Measurements from ENCODE around the gene TRABD2B.

Gene TRABD2B

DNA sequence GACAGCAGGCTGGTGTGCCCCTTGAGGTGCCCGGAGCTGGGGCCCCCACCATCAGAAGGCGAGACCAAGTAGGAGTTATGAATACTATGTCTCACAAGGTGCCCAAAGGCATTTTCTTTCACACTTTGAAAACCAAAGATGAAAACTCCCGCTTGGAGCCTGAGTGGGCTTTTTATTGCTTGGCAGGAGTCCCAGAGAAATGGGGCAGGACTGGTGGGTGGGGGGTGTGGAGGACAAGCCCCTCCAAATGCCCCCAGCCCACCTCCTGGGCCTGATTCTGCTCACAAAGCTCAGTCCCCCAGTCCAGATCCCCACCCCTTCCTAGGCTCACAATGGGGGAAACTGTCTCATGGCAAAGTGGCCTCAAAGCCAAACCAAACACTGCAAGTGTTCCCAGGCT, 227.9 kb downstream of the TRABD2B start:
- no peak for DNase-seq

DNA sequence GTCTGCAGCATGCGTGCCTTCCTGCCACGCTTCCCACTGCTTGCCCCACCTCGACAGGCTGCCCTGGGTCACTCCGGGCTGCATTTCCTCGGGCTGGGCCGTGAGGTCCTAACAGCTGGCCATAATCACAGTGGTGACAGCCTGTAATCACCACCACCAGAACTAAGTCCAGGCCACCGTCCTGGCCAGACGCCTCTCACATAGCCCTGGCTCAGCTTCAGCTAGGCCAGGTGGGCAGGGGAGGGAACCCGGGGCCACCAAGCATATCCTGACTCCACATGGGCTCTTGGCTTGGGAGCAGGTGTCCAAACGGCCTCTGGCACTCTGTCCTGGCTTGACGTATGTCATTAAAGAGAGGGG, 229.5 kb downstream of the TRABD2B start:
- DNase-seq, result no peak

DNA sequence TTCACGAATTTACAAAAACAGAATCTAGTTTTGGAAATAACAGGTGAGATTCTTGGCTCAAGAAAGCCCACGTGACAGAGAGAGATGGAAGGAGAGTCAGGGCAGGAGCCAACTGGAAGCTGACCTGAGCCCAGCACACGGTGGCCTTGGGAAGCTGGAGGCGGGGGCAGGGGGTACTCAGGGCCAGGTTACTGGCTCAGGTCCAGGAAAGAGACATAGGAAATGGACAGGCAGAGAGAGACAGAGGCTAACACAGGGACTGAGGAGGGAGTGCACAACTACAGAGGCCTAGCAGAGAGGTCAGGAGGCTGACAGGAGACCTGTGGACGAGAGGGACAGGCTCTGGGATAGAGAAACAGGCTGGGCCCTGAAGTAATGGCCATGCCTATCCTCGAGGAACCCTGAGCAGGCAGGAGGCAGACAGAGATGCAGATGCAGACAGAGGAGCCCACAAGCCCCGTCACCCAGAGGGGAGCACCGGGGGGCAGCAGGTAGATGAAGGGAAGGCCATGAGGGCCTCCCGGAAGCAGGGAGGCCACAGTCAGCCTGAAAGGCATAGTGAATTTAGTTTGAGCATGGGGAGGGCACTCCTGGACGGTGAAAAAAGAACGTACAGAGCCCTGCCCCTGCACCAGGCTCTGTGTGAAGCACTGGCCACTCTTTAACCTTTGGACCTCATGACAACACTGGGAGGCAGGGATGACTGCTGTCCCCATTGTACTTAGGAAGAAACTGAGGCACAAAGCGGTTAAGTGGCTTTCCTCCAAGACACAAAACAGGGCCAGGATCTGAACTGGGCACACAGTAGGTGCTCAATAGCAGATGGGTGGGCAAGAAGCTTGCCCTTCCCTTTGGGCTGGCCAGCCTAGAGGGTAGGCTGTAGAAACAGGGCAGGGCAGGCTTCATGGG, 230.1 kb downstream of the TRABD2B start:
- no peak for DNase-seq

DNA sequence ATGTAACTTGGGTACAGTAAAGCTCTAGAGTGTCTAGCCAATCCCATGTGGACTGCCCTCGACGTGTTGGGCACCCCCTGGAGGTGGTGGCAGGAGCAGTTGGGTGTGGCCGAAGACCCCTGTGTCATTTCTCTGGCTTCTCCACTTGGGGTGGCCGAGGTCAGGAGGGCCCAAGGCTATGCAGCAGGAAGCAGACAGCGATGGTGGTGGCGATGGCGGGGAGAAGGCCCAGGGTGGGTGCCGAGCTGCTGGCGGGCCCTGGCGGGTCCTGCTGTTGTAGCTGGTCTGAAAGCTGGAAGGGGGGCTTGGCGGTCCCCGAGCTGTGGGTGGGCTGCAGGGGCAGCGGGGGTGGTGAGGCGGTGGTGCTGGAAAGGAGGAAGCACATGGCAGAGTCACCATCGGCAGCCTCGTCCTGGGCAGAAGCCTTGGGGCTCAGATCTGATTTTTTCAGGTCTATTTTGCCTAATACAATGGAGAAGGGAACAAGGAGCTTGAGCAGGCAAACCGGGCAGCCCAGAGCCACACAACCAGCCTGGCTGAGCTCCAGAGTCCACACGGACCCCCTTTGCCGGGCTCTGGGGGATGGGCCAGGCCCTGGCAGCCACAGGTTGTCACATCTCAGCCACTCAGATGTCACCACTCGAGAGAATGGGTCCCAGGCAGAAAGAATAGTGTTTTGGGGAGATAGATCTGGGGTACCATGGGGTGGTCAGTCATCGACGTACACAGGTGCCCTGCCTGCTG, 231.3 kb downstream of the TRABD2B start:
- DNase-seq, result no peak

DNA sequence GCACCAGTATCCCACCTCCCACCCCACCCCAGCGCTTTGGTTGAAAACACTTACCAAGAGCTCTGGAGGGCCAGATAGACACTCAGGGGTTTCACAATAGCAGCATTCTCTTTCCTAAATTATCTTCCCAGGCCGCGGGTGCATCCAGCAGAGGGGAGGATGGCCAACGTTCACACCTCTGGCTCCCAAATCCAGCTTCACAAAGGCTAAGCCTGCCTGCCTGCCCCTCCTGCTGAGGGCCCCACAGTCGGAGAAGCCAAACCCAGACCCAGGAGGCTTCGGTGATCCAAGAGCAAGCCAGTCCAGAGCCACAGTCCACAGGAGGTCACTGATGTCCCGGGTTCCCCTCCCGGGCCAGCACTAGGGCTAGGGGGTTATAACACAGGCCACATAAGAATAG, 231.9 kb downstream of the TRABD2B start:
- no peak for DNase-seq

DNA sequence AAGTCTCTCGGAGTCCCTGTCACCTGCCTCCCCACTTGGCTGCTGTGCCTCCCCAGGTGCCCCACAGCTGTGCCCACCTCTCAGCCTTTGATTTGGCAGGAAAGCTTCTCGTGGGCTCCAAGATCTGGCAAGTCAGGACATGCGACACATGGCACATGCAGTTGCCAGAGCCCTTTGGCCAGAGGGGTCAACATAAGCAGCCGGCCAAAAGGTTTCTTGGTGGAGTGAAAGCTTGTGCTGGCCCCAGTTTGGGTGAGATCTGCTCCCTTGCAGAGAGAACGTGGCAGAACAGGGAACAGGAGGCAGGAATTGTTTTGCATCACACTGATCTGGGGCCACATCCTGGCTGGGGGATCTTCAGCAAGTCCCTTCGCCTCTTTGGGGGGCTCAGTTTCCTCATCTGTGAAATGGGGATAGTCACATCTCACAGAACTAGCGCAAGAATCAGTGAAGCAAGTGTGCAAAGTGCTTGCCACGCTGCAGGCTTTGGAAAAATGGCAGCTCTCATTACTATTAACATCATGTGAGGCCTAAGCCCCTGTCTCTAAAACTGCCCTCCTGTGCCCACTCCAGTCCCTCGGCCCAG, 232.6 kb downstream of the TRABD2B start:
- no peak for DNase-seq

DNA sequence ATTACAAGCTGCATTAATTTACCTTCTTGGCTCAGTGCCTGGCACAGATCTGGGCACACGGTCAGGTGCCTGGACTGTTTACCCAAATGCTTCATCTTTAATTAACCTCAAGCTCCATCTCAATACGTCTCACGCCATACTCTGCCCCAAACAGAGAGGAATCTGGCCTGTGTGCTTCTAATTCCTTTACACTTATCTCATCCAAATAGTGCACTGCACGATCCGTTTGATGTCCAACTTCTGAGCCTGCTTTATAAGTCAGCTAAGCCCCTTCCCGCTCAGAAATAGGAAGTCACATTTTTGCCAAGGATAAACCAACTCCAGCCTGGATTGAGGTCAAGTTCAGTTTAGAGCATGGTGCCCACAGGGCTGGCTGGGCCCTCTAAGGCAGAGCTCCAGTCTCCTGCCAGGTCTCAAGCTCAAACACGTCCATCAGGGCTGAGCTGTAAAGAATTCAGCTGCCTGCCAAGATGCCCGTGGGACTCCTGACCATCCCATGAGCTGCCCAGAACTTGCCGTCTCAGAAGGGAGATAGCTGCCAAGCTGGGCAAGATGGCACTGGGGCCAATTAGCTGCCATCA, 233.5 kb downstream of the TRABD2B start:
- DNase-seq, result no peak

DNA sequence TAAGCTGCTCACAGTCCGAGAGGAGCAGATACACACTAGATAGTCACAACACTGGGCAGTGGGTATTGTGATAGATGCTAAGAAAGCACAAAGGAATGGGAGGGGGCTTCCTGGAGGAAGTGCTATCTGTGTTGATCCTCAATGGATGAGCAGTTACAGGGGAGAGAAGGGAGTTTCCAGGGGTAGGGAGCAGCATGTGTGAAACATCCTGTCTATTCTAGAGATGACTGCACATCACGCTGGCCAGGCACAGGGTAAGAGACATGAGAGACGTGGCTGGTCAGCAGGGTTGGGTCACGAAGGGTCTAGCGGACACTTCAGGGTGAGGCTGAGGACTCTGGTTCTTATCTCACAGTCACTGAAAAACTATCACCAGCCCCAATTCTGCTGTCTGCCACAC, 235.2 kb downstream of the TRABD2B start:
- no peak for DNase-seq

DNA sequence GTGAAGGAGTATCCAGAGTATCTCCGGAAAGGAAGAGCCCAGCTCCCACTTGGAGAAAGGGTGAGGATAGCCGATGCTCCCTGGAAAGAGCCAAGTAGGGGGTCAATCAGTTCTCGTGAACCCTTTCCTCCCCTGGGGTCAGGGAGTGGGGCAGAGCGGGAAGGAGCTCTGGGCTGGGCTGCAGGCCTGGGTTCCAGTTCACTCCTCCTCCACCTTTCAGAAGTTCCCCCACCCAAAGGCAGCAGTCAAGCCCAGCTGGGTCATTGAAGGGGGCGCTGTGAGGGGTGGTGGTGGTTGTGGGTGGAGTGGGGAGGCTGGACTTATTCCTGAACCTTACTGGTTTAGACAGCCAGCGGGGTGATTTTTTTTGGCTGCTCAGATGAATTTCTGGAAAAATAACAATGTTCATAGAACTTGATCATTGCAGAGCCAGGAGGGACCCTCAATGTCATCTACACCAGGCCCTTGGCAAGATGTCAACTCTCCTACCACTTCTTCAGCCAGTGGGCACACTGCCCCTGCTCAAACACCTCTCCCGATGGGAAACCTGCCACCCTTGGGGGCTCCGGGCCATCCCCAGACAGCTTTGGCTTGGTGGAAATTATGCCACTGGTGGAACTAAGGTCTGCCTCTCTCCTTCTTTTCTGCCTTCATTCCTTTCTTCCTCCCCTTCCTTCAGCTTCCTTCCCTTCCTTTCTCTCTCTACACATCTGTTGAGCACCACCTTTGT, 235.8 kb downstream of the TRABD2B start:
- DNase-seq, result no peak

DNA sequence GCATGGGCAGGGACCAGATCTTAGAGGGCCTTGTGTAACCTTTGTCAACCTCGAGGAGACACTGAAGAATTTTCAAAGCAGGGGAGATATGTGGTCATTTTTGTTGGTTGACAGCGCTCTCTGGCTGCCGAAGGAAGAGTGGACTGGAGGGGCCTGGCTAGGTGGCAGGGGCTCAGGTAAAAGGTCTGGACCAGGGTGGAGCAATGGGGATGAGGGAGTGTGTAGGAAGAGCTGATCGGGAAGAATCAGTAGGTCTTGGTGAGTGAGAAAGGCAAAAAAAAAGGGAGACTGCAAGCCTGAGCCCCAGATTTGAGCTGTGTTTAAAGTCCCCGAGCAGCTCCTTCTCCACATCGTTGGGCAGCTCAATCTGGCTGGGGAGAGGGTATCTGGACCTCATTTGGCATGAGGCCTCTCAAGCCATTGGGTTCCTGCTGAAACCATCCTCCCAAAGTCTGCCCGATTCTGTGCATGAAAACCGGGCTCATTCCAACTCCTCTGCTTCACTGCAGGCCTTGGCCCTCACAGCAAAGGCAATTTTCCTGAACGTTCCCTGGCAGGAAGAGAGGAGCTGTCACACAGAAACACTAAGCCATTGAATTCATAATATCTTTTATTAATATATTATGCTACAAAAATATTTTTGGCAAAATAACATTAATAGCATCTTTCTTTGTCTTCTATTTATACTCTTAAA, 237.1 kb downstream of the TRABD2B start:
- DNase-seq, result no peak

DNA sequence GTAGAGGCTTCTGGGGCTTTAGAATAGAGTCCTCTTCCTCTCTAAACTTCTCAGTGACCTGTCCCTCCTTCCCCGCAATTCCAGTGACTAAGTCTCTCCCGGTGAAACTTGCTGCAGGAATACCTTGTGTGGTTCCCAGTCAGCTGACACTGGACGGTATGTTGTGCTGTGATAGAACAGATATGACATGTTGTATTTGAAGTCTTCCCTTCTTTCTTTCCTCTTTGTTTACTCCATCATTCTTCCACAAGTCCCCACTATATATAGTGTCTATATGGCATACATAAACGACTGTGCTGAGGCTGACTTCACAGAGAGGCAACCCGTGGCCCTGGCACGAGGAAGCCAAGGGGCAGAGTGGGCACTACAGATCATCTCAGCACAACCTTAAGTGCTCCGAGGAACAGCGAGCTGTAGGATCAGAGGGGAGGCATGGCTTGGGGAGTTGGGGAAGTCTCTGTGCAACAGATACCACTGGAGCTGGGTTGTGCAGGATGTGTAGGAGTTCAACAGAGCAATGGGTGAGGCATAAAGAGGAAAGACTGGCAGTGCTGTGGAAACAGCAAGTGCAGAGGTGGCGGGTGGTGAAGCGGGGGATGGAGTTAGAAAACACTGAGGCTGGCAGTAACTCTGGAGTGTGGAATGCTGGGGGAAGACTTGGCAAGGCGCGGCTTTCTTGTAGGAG, 237.8 kb downstream of the TRABD2B start:
- no peak for DNase-seq

DNA sequence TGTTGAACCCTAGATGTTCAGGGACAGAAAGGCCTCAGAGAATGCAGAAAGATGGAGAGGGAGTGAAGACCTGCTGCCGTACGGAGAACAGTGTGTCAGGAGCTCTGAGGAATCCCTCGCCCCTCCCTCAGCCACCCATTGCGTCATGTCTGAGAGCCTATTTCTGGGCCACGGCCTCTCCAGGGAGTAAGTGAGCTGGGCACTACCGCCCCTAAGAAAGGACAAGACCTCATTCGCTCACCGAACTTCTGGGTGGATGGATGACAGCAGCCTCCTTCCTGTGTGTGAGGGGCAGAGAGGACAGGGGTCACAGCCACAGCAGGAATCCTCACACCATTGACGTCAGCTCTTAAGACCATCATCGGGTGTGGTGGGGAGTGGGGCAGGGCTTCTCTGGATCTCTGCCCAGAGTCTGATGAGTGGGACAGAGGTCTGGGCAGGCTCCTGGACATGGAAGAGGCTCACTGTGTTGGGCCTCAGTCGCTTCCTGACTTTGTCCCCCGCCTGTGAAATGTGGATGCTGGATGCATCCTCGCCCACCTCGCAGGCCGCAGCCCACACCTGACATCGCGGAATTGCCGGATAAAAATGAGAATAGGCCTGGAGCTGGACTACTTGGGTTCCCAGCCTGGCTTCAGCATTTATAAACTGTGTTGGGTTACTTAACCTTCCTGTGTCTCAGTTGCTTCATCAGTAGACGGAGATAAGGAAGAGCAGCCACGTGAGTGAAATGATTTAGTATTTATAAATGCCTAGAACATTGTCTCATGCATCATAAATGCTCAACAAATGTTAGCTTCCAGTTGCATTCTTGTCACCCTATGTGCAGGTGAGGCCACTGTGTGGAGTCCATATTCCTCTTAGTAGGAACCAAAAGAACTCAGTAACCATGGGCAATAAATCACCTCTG, 238.6 kb downstream of the TRABD2B start:
- no peak for DNase-seq

DNA sequence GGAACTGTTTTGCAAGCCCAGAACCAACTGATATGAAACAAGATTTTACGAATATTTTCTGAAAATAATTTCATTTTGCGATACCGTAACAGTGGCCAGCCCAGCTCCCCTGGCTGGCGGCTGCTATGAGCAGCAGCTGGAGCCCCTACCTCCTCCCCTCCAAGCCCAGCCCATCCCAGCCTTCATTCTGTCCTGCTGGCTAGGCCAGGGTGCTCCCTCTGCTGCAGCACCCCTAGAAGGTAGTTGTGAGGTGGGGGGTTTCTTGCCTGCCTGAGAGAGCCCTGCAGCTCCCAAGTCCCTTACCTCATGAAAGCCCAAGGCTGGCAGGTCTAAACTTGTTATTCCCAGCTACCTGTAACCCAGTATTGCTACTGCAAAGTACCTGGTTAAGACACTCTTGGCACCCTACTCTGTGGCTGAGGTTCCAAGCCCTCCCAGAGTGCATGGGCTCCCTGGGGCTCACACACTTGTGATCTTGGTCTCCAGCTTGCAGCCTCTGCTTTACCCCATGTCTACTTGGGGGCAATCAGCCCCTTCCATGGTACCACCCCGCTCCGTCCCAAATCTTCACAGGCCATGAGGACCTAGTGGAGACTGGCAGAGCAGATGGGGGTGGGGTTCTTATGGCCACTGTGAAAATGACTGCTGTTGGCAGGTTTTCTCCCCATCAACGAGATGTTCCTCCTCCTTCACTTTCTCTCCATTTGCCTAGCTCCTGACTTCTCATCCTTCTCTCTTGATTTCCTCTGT, 239.8 kb downstream of the TRABD2B start:
- DNase-seq, result no peak

DNA sequence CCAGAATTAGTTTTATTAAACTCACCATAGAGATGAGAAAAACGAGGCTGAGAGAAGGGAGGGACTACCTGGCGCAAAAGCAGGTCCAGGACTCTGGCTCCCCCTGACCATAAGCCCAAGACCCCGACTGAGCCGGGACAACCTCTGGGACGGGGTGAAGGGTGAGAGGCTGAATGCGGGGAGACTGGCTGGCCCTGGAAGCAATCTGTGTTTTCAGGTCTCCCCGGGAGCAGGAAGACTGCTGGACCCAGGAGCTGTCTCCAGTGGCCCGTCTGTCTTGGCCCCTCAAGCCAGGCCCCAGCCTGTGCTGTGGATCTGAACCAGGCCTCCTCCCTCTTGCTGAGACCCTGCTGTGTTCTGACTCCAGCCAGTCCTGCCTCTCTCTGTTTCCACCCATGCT, 240.8 kb downstream of the TRABD2B start:
- DNase-seq, result no peak

DNA sequence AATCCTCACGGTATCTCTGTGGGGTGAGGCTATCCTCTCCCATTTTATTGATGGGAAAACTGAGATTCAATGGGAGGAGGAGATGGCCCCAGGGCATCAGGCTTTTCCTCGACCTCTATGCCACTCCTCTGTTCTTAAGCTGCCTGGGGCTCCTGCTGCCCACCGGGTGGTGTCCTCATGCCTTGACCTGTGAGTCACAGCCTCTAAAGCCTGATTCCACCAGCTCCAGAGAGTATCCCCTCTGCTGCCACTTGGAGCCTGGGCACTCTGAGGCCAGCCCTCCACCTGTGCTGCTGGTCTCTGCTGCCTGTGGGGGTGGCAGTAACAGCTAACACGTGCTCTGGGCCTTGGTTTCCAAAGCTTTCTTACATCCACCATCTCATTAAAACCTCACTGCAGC, 241.2 kb downstream of the TRABD2B start:
- DNase-seq, result no peak

DNA sequence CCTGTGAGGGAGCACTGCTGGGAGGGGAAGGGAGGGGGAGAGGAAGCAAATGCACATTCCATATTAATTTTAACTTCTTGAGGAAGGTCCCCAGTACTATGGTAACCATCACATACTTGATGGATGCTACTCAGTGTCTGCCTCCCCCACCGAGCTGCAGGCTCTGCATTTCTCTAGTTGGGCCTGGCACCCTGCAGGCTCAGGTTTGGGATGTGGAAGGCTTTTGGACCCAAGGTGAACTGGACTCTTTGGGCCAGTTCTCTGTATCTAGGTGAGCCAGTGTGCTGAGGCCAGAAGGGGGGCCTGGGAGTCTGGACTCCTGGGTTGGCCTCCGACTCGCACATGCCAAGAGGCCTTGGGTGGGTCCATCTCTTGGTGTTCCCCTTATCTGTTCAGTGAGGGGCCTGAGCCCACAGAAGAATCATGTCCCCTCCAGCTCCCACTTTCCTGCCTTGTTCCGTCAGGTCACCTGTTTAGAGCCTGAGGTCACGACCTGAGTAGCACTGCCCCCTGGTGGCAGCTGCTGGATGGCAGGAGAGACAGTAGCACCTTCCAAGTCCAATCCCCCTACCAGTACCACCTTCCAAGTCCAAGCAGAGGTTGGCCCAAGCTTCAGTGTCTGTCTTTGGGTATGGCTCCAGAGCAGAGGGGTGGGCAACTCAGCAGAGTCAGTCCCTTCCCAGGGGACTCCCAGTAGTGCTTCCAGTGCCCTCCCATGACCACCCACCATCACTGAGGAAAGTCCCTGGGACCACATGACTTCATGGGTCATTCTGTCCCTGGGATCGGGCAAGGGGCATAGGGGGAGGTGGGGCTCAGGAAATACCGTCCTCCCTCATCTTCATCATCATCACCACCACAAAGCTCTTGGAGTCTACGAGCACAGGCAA, 241.8 kb downstream of the TRABD2B start:
- peak; percentile 47 to 79 (median 56) for DNase-seq

DNA sequence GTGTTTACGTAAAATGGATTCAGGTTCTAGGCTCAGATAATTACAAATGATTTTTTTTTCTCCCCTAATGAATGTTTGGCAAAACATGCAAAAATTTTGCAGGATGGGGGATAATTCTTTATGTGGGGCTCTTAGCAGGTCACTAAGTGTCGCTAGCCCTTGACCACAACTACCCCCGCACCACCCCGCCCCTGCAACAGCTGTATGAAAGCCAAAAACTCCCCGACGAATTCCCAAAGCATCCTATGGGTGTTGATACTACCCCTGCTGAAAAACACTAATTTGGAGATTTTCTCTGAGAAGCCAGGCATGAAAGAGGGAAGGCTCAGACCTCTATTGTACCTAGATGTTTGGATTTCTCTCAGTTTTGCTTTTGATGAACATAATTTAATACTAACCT, 243.0 kb downstream of the TRABD2B start:
- DNase-seq, result no peak

DNA sequence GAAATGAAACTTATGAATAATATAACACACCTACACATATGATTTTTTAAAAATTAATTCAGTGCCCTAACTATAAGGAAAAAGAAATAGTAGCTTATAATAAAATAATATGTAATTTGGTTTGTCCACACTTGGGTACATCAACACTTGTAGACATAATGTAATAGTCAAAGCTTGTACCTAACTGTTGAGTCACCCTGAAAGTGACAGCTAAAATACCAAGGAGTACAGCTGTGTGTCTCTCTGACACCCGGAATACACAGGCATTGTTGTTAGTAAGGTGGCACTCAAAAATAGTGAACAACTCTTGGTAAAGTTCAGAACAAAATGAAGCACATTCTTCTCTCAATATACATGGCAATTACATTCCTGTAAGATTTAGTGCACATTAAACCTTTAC, 243.4 kb downstream of the TRABD2B start:
- DNase-seq, result no peak
